CD8-positive, alpha-beta memory T cell (primary cell): ENCODE measurements around the gene SPECC1. TPM values are rescaled to one million over a fixed set of nuclear protein-coding genes. Genes with fewer than 3 reads are reported as not detected.
"Not testable (repeated sequence)": the region's sequence is repeated elsewhere in the genome, so short reads cannot be mapped to it uniquely, and the experiment has no call there.

Source experiments
- CTCF ChIA-PET: fragments of 350-600 bp; sonication (Branson Sonifier 250); formaldehyde crosslinking; loops from one replicate; lab custom pipeline; 2021; ENCODE audit warnings: antibody characterized with exemption; lab: Charles Lee
- POLR2A ChIA-PET: fragments of 350-600 bp; sonication (Branson Sonifier 250); formaldehyde crosslinking; loops from one replicate; lab custom pipeline; 2021; ENCODE audit warnings: antibody characterized with exemption; lab: Charles Lee
- DNase-seq, 5 donors: peaks; one replicate each; pipeline versions ENCODE4 v3.0.0 to v3.0.0-alpha.2; 2020 to 2022; ENCODE audit warnings: mixed read lengths in 1 of 5
- H3K27ac ChIP-seq: one replicate; pipeline ENCODE4 v1.7.0; 2013; ENCODE audit warnings: low read depth, mild to moderate bottlenecking, low read length, moderate library complexity
- H3K27me3 ChIP-seq: 2 replicates; pipeline ENCODE4 v1.7.0; 2013; ENCODE audit warnings: low read length, mild to moderate bottlenecking; ENCODE audit not compliant: insufficient read depth, poor library complexity, severe bottlenecking
- H3K36me3 ChIP-seq: 2 replicates; pipeline ENCODE4 v1.7.0; 2013; ENCODE audit warnings: mild to moderate bottlenecking, low read length, moderate library complexity; ENCODE audit not compliant: insufficient read depth
- H3K4me1 ChIP-seq: 2 replicates; pipeline ENCODE4 v1.7.0; 2013; ENCODE audit warnings: mild to moderate bottlenecking, low read length, moderate library complexity; ENCODE audit not compliant: insufficient read depth
- H3K4me3 ChIP-seq: 2 replicates; pipeline ENCODE4 v1.7.0; 2013; ENCODE audit warnings: mild to moderate bottlenecking, low read length
- H3K9me3 ChIP-seq: 2 replicates; pipeline ENCODE4 v1.7.0; 2013; ENCODE audit warnings: mild to moderate bottlenecking, low read length
- H3K27ac Mint-ChIP-seq, 8 donors: one replicate each; pipeline ENCODE4 v1.8.0; 2020 to 2021; ENCODE audit warnings: mixed read lengths in 8 of 8, mild to moderate bottlenecking in 6 of 8, inconsistent platforms in 3 of 8, moderate library complexity in 3 of 8
- H3K27me3 Mint-ChIP-seq, 2 donors: one replicate each; pipeline ENCODE4 v1.8.0; 2020 to 2021; ENCODE audit warnings: mixed read lengths in 2 of 2, mild to moderate bottlenecking in 1 of 2, moderate library complexity in 1 of 2
- H3K36me3 Mint-ChIP-seq, 3 donors: one replicate each; pipeline ENCODE4 v1.8.0; 2020 to 2021; ENCODE audit warnings: mixed read lengths in 3 of 3, inconsistent platforms in 1 of 3, mild to moderate bottlenecking in 1 of 3
- H3K4me1 Mint-ChIP-seq, 3 donors: one replicate each; pipeline ENCODE4 v1.8.0; 2020 to 2021; ENCODE audit warnings: mixed read lengths in 3 of 3, inconsistent platforms in 1 of 3, mild to moderate bottlenecking in 1 of 3
- H3K4me3 Mint-ChIP-seq, 7 donors: one replicate each; pipeline ENCODE4 v1.8.0; 2020 to 2021; ENCODE audit warnings: mixed read lengths in 7 of 7, mild to moderate bottlenecking in 6 of 7, moderate library complexity in 4 of 7, inconsistent platforms in 2 of 7
- H3K9me3 Mint-ChIP-seq, 5 donors: one replicate each; pipeline ENCODE4 v1.8.0; 2020 to 2022; ENCODE audit warnings: mixed read lengths in 5 of 5, mild to moderate bottlenecking in 3 of 5, moderate library complexity in 2 of 5, inconsistent platforms in 1 of 5
- polyA plus RNA-seq: library from polyadenylated mRNA; unstranded; fragments of 300-500 nt; fragmentation: Illumina TruSeq; gene quantifications from one replicate; pipeline ENCODE4 v1.2.3, GENCODE V29; 2021
- total RNA-seq, 2 experiments: library from RNA; stranded (reverse); gene quantifications; one replicate each; pipeline ENCODE4 v1.2.3, GENCODE V29; 2021

SPECC1 gene
- total and polyA plus RNA-seq, 3 experiments from 2014 or later = 12.5 to 15.9 (median 13.4) TPM

GRCh38 chr17:20074001-20074400, 64.8 kb downstream of the SPECC1 start:
- Mint-ChIP-seq H3K4me3 (peak overlapping the region; percentile 78 to 87 (median 84)), H3K36me3 (peaks cover 0 to under 1% (median 0%) of the 10 kb centered on the region in 3 donors), H3K9me3 (no peaks in the 10 kb centered on the region), H3K27me3 (peaks cover 0 to 3% of the 10 kb centered on the region in 2 donors), H3K4me1 (peaks cover 30 to 32% (median 31%) of the 10 kb centered on the region in 3 donors), H3K27ac (peak overlapping the region; percentile 29 to 97 (median 76))
- peaks cover 23% of the 10 kb centered on the region for H3K4me1 ChIP-seq
- ChIA-PET CTCF (interaction anchor here (1.6 kb wide), 1 partner anchor 16 kb away, joined by 4 read pairs; no protein-coding TSS in a partner anchor), POLR2A (no interaction called here)
- H3K9me3 ChIP-seq = no peaks in the 10 kb centered on the region
- H3K4me3 ChIP-seq = peak overlapping the region; percentile 35
- H3K27ac ChIP-seq = no peak overlapping the region
- no peak for DNase-seq
- no peaks in the 10 kb centered on the region for H3K27me3 ChIP-seq
- H3K36me3 ChIP-seq = no peaks in the 10 kb centered on the region

GRCh38 chr17:20074489-20074888, 65.3 kb downstream of the SPECC1 start:
- H3K4me1 Mint-ChIP-seq = peaks cover 30 to 32% (median 31%) of the 10 kb centered on the region in 3 donors
- ChIA-PET POLR2A (no interaction called here), CTCF (interaction anchor here (1.4 to 1.6 kb wide), 2 partner anchors 16 to 66 kb away, joined by 4 to 6 read pairs; partner anchors contain the start of gene SPECC1)
- H3K9me3 ChIP-seq = no peaks in the 10 kb centered on the region
- H3K9me3 Mint-ChIP-seq = no peaks in the 10 kb centered on the region
- H3K27me3 ChIP-seq = no peaks in the 10 kb centered on the region
- H3K4me3 ChIP-seq = no peak overlapping the region
- H3K27ac ChIP-seq = no peak overlapping the region
- no peaks in the 10 kb centered on the region for H3K36me3 ChIP-seq
- peak overlapping the region; percentile 78 to 87 (median 84) for H3K4me3 Mint-ChIP-seq
- H3K36me3 Mint-ChIP-seq = no peaks in the 10 kb centered on the region
- H3K4me1 ChIP-seq = peaks cover 23% of the 10 kb centered on the region
- DNase-seq = no peak
- peak overlapping the region in 5 of 8 donors; percentile 35 to 79 (median 57) for H3K27ac Mint-ChIP-seq
- H3K27me3 Mint-ChIP-seq = peaks cover 0 to 3% of the 10 kb centered on the region in 2 donors

- H3K9me3 ChIP-seq, H3K36me3 ChIP-seq, H3K9me3 Mint-ChIP-seq, H3K27me3 ChIP-seq, H3K4me3 ChIP-seq, H3K4me3 Mint-ChIP-seq, H3K36me3 Mint-ChIP-seq, H3K27me3 Mint-ChIP-seq, H3K27ac ChIP-seq, H3K27ac Mint-ChIP-seq, POLR2A ChIA-PET, DNase-seq: not testable (repeated sequence)
- peaks cover 23% of the 10 kb centered on the region for H3K4me1 ChIP-seq
- peaks cover 30 to 32% (median 31%) of the 10 kb centered on the region in 3 donors for H3K4me1 Mint-ChIP-seq
- CTCF ChIA-PET = interaction anchor here (1.2 kb wide), 1 partner anchor 83 kb away, joined by 4 read pairs; no protein-coding TSS in a partner anchor
Measured at GRCh38 chr17:20076137-20076536, 67.0 kb downstream of the SPECC1 start.

GRCh38 chr17:20077978-20078685, 69.0 kb downstream of the SPECC1 start:
- POLR2A ChIA-PET = no interaction called here
- H3K9me3 Mint-ChIP-seq = no peaks in the 10 kb centered on the region

GRCh38 chr17:20080513-20080912, 71.4 kb downstream of the SPECC1 start:
- peaks cover 3 to 8% (median 7%) of the 10 kb centered on the region in 3 donors for H3K4me1 Mint-ChIP-seq
- H3K36me3 Mint-ChIP-seq = peaks cover 0 to 5% (median 4%) of the 10 kb centered on the region in 3 donors
- H3K4me3 Mint-ChIP-seq = no peak overlapping the region
- H3K4me1 ChIP-seq = no peaks in the 10 kb centered on the region
- H3K9me3 Mint-ChIP-seq = no peaks in the 10 kb centered on the region
- H3K9me3 ChIP-seq = no peaks in the 10 kb centered on the region
- ChIA-PET CTCF (no interaction called here), POLR2A (no interaction called here)
- H3K4me3 ChIP-seq = no peak overlapping the region
- H3K27ac ChIP-seq = no peak overlapping the region
- DNase-seq = no peak
- no peaks in the 10 kb centered on the region for H3K27me3 ChIP-seq
- peaks cover 0 to 4% of the 10 kb centered on the region in 2 donors for H3K27me3 Mint-ChIP-seq
- no peaks in the 10 kb centered on the region for H3K36me3 ChIP-seq
- H3K27ac Mint-ChIP-seq = no peak overlapping the region

More at GRCh38 chr17:20077978-20078685, 69.0 kb downstream of the SPECC1 start:
- peaks cover 0 to 5% (median 4%) of the 10 kb centered on the region in 3 donors for H3K36me3 Mint-ChIP-seq
- Histone ChIP-seq H3K4me3 (no peak overlapping the region), H3K27ac (no peak overlapping the region), H3K4me1 (peaks cover 18% of the 10 kb centered on the region), H3K36me3 (no peaks in the 10 kb centered on the region), H3K27me3 (no peaks in the 10 kb centered on the region), H3K9me3 (no peaks in the 10 kb centered on the region)
- peaks cover 0 to 6% of the 10 kb centered on the region in 2 donors for H3K27me3 Mint-ChIP-seq
- no peak for DNase-seq
- no peak overlapping the region for H3K4me3 Mint-ChIP-seq
- peaks cover 22 to 27% (median 25%) of the 10 kb centered on the region in 3 donors for H3K4me1 Mint-ChIP-seq
- CTCF ChIA-PET = interaction anchor here (0.6 kb wide), 1 partner anchor 70 kb away, joined by 3 read pairs; no protein-coding TSS in a partner anchor
- H3K27ac Mint-ChIP-seq = no peak overlapping the region

- H3K9me3 Mint-ChIP-seq = no peaks in the 10 kb centered on the region
- CTCF ChIA-PET = no interaction called here
- no peaks in the 10 kb centered on the region for H3K9me3 ChIP-seq
- no peak overlapping the region for H3K4me3 Mint-ChIP-seq
- H3K27ac ChIP-seq = no peak overlapping the region
- peaks cover 0 to 5% (median 4%) of the 10 kb centered on the region in 3 donors for H3K36me3 Mint-ChIP-seq
- no peak overlapping the region for H3K27ac Mint-ChIP-seq
- POLR2A ChIA-PET = no interaction called here
- DNase-seq = no peak
- no peak overlapping the region for H3K4me3 ChIP-seq
- peaks cover 0 to 3% of the 10 kb centered on the region in 2 donors for H3K27me3 Mint-ChIP-seq
- no peaks in the 10 kb centered on the region for H3K27me3 ChIP-seq
- peaks cover 0 to 4% (median 0%) of the 10 kb centered on the region in 3 donors for H3K4me1 Mint-ChIP-seq
- no peaks in the 10 kb centered on the region for H3K4me1 ChIP-seq
- H3K36me3 ChIP-seq = no peaks in the 10 kb centered on the region
Measured at GRCh38 chr17:20083156-20083859, 74.1 kb downstream of the SPECC1 start.

GRCh38 chr17:20084621-20085282, 75.6 kb downstream of the SPECC1 start:
- Mint-ChIP-seq H3K4me3 (no peak overlapping the region), H3K9me3 (no peaks in the 10 kb centered on the region)
- CTCF ChIA-PET = no interaction called here

More at GRCh38 chr17:20084621-20085282, 75.6 kb downstream of the SPECC1 start:
- H3K9me3 ChIP-seq = no peaks in the 10 kb centered on the region
- H3K36me3 ChIP-seq = no peaks in the 10 kb centered on the region
- H3K36me3 Mint-ChIP-seq = peaks cover 0 to 5% (median 4%) of the 10 kb centered on the region in 3 donors
- peak overlapping the region in 1 of 8 donors; percentile 63 for H3K27ac Mint-ChIP-seq
- POLR2A ChIA-PET = no interaction called here
- no peak overlapping the region for H3K4me3 ChIP-seq
- no peaks in the 10 kb centered on the region for H3K4me1 ChIP-seq
- DNase-seq = no peak
- peaks cover 0 to 3% of the 10 kb centered on the region in 2 donors for H3K27me3 Mint-ChIP-seq
- H3K4me1 Mint-ChIP-seq = peaks cover 3 to 4% (median 3%) of the 10 kb centered on the region in 3 donors
- no peak overlapping the region for H3K27ac ChIP-seq
- no peaks in the 10 kb centered on the region for H3K27me3 ChIP-seq
